Smooth muscle cell (in vitro differentiated cells): ENCODE results near the gene TTC24. TPM values are rescaled to one million over a fixed set of nuclear protein-coding genes. Genes with fewer than 3 reads are reported as not detected.
"Not testable (repeated sequence)": the region's sequence is repeated elsewhere in the genome, so short reads cannot be mapped to it uniquely, and the experiment has no call there.

Experiments used
- DNase-seq: peaks from one replicate; lab custom pipeline; 2025; ENCODE audit not compliant: unreplicated experiment; lab: John Stamatoyannopoulos, UW
- H2AFZ ChIP-seq: fragments of 200-600 bp; sonication (generic); 2 replicates; pipeline ENCODE4 v1.6.0; 2016; ENCODE audit warnings: antibody characterized with exemption, low read depth, mild to moderate bottlenecking
- H3F3A ChIP-seq: fragments of 200-600 bp; sonication (generic); 2 replicates; pipeline ENCODE4 v1.6.0; 2017; ENCODE audit warnings: antibody characterized with exemption, low read depth
- H3K27ac ChIP-seq: fragments of 200-600 bp; sonication (generic); 2 replicates; pipeline ENCODE4 v1.5.1; 2016; ENCODE audit warnings: low read depth, mild to moderate bottlenecking
- H3K27me3 ChIP-seq: fragments of 200-600 bp; sonication (generic); 2 replicates; pipeline ENCODE4 v1.6.1; 2016; ENCODE audit warnings: low read depth, mild to moderate bottlenecking
- H3K36me3 ChIP-seq: fragments of 200-600 bp; sonication (generic); 2 replicates; pipeline ENCODE4 v1.5.1; 2016; ENCODE audit warnings: low read depth
- H3K4me1 ChIP-seq: fragments of 200-600 bp; sonication (generic); 2 replicates; pipeline ENCODE4 v1.5.1; 2016; ENCODE audit warnings: low read depth
- H3K4me2 ChIP-seq: fragments of 200-600 bp; sonication (generic); 2 replicates; pipeline ENCODE4 v1.6.0; 2016; ENCODE audit warnings: mild to moderate bottlenecking
- H3K4me3 ChIP-seq: fragments of 200-600 bp; sonication (generic); 2 replicates; pipeline ENCODE4 v1.5.1; 2016; ENCODE audit warnings: mild to moderate bottlenecking
- H3K79me2 ChIP-seq: fragments of 200-600 bp; sonication (generic); 2 replicates; pipeline ENCODE4 v1.6.0; 2016; ENCODE audit warnings: low read depth, mild to moderate bottlenecking
- H3K9ac ChIP-seq: fragments of 200-600 bp; sonication (generic); 2 replicates; pipeline ENCODE4 v1.6.0; 2016; ENCODE audit warnings: low read depth
- H3K9me3 ChIP-seq: fragments of 200-600 bp; sonication (generic); replicated peaks from 2 replicates; pipeline ENCODE4 v1.5.1; 2016; ENCODE audit warnings: low read depth
- H4K20me1 ChIP-seq: fragments of 200-600 bp; sonication (generic); 2 replicates; pipeline ENCODE4 v1.6.0; 2016; ENCODE audit warnings: low read depth
- CTCF ChIP-seq: fragments of 200-600 bp; sonication (generic); IDR thresholded peaks from 2 replicates; pipeline ENCODE4 v1.5.1; 2017; ENCODE audit warnings: borderline replicate concordance, mild to moderate bottlenecking, antibody characterized with exemption; ENCODE audit not compliant: insufficient read depth, poor library complexity, severe bottlenecking
- WGBS: methylation state at CpG from one replicate; pipeline ENCODE4 v1.1.7; 2016; ENCODE audit warnings: low lambda C conversion rate; 5-methylcytosine and 5-hydroxymethylcytosine counted together
- polyA plus RNA-seq: library from polyadenylated mRNA; unstranded; fragments of >200 nt; fragmentation: Nextera tagmentation; extraction: Ambion mirVana; gene quantifications from 2 replicates; pipeline ENCODE4 v1.2.1, GENCODE V29; 2016
- total RNA-seq: library from RNA; depleted of rRNA; stranded (reverse); fragments of >200 nt; gene quantifications from 2 replicates; pipeline ENCODE4 v1.2.3, GENCODE V29; 2014

The TTC24 gene
- total and polyA plus RNA-seq, 2 experiments from 2014 or later = not detected

- Histone ChIP-seq H3K9me3 (no peaks in the 10 kb centered on the region), H3K27me3 (peaks cover 67% of the 10 kb centered on the region), H3K36me3 (no peaks in the 10 kb centered on the region), H2AFZ (no peak overlapping the region), H3F3A (no peaks in the 10 kb centered on the region), H3K4me1 (peaks cover 8% of the 10 kb centered on the region), H4K20me1 (no peaks in the 10 kb centered on the region), H3K4me3 (peak overlapping the region; percentile 40), H3K9ac (no peak overlapping the region), H3K27ac (no peak overlapping the region), H3K79me2 (no peaks in the 10 kb centered on the region), H3K4me2 (peak overlapping the region; percentile 87)
- WGBS = 4% methylated on average over 43 of the region's 45 CpGs
- peak; percentile 23 for DNase-seq
- TF ChIP-seq CTCF = peak; percentile 70
These were observed 46.0 kb downstream of the TTC24 start for GRCh38 chr1:156625436-156626078.

GRCh38 chr1:156626079-156626438 lies 46.5 kb downstream of the TTC24 start:
- H3K9ac ChIP-seq = no peak overlapping the region
- 50% methylated on average over 4 of the region's 4 CpGs for WGBS
- H3F3A ChIP-seq = no peaks in the 10 kb centered on the region
- H3K36me3 ChIP-seq = no peaks in the 10 kb centered on the region
- H3K27ac ChIP-seq = no peak overlapping the region
- no peak for DNase-seq
- no peak for TF ChIP-seq CTCF
- no peaks in the 10 kb centered on the region for H3K79me2 ChIP-seq
- H3K9me3 ChIP-seq = no peaks in the 10 kb centered on the region
- peak overlapping the region; percentile 87 for H3K4me2 ChIP-seq
- H3K27me3 ChIP-seq = peaks cover 67% of the 10 kb centered on the region
- no peaks in the 10 kb centered on the region for H4K20me1 ChIP-seq
- no peak overlapping the region for H3K4me3 ChIP-seq
- peaks cover 8% of the 10 kb centered on the region for H3K4me1 ChIP-seq
- no peak overlapping the region for H2AFZ ChIP-seq

- Histone ChIP-seq H3K9ac (no peak overlapping the region), H4K20me1 (no peaks in the 10 kb centered on the region), H3K4me1 (peaks cover 8% of the 10 kb centered on the region), H3K4me2 (no peak overlapping the region), H3K4me3 (no peak overlapping the region), H3K79me2 (no peaks in the 10 kb centered on the region), H3K9me3 (no peaks in the 10 kb centered on the region), H2AFZ (no peak overlapping the region), H3K36me3 (no peaks in the 10 kb centered on the region), H3K27me3 (peaks cover 65% of the 10 kb centered on the region), H3F3A (no peaks in the 10 kb centered on the region), H3K27ac (no peak overlapping the region)
- peak; percentile 59 for TF ChIP-seq CTCF
- WGBS = 86% methylated on average over 2 of the region's 2 CpGs
- DNase-seq = no peak
These were observed 47.9 kb downstream of the TTC24 start for GRCh38 chr1:156627313-156627880.

GRCh38 chr1:156629823-156630449 lies 50.4 kb downstream of the TTC24 start:
- no peaks in the 10 kb centered on the region for H3K36me3 ChIP-seq

GRCh38 chr1:156631152-156631551 lies 51.6 kb downstream of the TTC24 start:
- WGBS = 58% methylated on average over 9 of the region's 9 CpGs
- not testable (repeated sequence) for H3K9me3 ChIP-seq, H2AFZ ChIP-seq, H3K27ac ChIP-seq, H3K4me2 ChIP-seq, H3K4me1 ChIP-seq, H3F3A ChIP-seq, DNase-seq, H3K9ac ChIP-seq, H4K20me1 ChIP-seq, H3K36me3 ChIP-seq, H3K4me3 ChIP-seq, H3K79me2 ChIP-seq
- peaks cover 60% of the 10 kb centered on the region for H3K27me3 ChIP-seq

More at GRCh38 chr1:156629823-156630449, 50.4 kb downstream of the TTC24 start:
- Histone ChIP-seq H3K4me1 (peaks cover 7% of the 10 kb centered on the region), H3K4me2 (no peak overlapping the region), H3K9me3 (no peaks in the 10 kb centered on the region), H3K4me3 (no peak overlapping the region), H3K27me3 (peaks cover 60% of the 10 kb centered on the region), H3F3A (no peaks in the 10 kb centered on the region), H2AFZ (no peak overlapping the region), H4K20me1 (no peaks in the 10 kb centered on the region), H3K27ac (no peak overlapping the region), H3K79me2 (no peaks in the 10 kb centered on the region), H3K9ac (no peak overlapping the region)
- WGBS = 89% methylated on average over 8 of the region's 8 CpGs
- DNase-seq = no peak
- TF ChIP-seq CTCF = no peak
